Tongue (tissue), 2 donors: ENCODE results near the gene IPO8. TPM values are rescaled to one million over a fixed set of nuclear protein-coding genes. Genes with fewer than 3 reads are reported as not detected.
"Not testable (repeated sequence)": the region's sequence is repeated elsewhere in the genome, so short reads cannot be mapped to it uniquely, and the experiment has no call there.

Experiments used
- DNase-seq: peaks from one replicate; pipeline ENCODE4 v3.0.0-alpha.2; 2015
- total RNA-seq: library from RNA; depleted of rRNA; stranded (reverse); fragments of >200 nt; gene quantifications from one replicate; pipeline ENCODE4 v1.2.3, GENCODE V29; 2014

The IPO8 gene
- total RNA-seq, 1 donor from 2014 or later, result 35.2 TPM

DNA sequence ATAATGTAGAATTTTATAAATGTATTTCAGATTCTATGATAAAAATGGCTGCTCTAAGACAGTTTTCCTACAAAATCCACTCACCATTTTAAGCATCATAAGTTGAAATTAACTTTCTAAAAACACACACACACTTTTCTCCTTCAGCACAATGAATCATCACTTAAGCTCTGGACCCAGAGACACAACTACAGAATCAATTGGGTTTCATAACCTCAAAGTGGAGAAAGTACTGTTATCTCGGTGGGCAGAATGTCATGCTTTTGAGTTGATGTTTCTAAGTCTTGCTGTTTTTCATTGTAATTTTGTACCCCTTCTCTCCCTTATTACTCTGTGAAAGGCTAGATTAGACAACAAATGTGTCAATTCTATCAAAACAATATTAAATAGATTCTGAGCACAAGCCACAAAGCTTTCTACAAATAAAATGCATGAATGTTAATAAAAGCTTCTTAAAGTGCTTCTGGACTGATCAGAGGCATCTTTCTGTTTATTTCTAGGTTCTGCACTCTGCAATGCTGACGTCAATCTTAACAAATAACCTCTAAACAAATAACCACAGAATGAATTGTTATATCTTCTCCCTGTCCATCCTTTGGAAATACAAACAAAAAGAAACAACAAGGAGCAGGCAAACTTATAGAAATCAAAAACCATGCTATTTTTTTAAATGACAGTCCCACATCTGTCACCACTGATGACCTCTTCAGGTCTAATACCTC is 8.2 kb downstream of the IPO8 start:
- no peak for DNase-seq

DNA sequence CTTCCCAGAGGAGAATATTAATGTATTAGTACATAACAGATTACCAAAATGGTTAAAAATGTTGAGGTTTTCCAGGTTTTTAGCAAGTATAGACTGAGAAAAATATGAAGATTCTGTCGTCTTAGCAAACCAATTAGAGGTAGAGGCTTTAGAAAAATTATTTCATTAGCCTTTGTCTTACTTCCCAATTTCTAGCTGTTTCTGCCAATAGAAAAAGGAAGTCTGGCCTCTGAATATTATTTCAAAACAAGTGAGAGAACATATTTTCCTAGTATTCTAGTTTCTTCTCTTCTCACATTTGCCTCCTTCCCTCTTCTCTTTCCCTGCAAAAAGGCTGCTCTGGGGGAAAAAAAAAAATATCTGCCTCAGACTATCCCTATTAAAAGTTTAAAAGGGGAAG is 16.4 kb downstream of the IPO8 start:
- DNase-seq, result no peak

DNA sequence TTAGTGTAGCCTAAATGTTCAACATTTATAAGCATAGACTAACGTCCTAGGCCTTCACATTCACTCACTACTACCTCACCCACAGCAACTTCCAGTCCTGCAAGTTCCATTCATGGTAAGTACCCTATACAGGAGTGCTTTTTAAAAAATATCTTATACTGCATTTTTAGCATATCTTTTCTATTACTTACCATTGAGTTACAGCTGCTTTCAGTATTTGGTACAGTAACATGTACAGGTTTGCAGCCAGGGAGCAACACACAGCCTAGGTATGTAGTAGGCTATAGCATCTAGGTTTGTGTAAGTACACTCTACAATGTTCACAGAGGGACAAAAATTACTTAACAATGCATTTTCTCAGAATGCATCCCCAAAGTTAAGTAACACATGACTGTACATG is 17.4 kb downstream of the IPO8 start:
- DNase-seq, result no peak

DNA sequence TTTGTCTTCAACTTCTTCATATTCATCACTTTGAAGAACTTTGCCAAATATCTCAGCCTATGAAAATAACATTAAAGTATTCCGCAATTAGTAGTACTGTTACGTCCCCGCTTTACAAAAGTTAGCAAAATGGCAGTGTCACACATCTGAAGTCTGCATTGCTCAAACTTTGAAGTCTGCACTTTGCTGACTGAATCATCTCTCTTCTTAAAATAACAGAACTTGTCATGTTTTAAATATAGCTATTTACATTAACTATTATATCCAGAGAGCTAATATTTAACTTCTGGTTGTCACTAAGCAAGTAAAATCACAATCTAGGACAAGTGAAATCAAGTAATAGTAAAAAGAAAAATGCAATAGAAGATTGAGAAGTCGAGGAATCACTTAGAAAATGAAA is 34.5 kb downstream of the IPO8 start:
- DNase-seq, result no peak

DNA sequence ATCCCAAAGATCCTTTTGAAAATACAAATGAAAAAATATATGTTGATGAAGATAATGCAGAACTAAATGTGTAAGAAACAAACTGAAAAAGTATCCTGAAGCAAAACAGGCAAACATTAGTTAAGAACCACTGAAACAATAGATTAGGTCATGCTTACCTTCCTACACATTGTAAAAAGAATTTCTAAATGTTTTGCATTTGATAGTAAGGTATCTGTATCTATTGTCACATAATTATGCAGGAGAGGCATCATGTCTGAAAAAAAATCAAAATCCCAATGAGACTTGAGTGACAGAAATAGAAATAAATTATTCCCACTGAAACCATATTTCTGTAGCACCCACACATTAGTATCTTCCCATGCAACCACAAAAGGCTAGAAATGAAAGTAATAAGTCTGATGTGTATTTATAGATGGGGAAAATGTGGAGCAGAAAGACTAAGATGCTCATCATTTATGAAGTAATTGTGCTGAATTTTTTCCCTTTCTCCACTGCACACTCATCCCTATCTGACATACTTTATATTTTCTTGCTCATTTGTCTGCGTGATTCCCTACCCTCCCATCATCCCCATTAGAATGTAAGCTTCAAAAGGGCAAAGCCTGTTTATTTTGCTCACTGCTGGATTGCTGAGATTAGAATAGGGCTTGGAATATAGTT is 43.5 kb downstream of the IPO8 start:
- no peak for DNase-seq

DNA sequence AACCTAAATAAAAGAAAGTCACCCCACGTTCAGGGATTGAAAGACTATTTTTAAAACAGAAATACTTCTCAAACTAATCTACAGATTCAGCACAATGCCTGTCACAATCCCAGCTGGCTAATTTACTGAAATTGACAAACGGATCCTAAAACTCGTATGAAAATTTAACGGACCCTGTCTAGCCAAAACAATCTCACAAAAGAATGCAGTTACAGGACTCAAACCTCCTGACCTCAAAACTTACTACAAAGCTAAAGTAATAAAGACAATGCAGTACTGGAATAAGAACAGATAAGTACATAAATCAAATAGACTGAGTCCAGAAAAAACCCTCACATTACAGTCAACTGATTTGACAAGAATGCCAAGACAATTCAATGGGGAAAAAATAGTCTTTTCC is 48.8 kb downstream of the IPO8 start:
- no peak for DNase-seq

DNA sequence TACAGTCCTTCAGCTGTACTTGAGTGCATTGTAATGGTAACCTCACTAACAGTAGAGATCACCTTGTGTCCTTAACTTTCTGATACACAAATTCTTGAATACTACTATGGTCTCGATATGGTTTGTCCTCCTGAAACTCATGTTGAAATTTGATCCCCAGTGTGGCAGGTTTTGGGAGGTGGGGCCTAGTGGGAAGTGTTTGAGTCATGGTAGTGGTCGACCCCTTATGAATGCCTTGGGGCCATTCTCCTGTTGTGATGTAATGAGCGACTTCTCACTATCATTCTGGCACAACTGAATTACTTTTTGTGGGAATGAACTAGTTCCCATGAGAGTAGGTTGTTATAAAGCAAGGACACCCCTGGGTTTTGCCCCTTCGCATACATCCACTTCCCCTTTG is 52.3 kb downstream of the IPO8 start:
- no peak for DNase-seq

DNA sequence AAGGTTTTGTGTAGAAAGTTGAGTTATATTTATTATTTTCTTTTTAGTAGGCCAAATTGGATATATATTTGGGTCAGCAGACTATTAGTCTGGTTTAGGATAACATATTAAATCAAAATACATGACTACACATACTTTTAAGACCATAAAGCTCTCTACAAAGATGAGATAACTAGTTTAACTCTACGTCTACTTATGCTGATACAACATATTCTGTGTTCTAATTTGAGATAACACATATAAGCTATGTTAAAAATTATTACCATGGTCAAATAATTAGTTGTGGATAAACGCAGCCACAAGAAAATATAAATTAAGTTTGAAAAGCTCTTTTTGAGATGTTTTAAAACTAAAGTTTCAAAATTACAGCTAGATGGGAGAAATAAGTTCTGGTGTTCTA is 55.3 kb downstream of the IPO8 start:
- DNase-seq, result no peak

DNA sequence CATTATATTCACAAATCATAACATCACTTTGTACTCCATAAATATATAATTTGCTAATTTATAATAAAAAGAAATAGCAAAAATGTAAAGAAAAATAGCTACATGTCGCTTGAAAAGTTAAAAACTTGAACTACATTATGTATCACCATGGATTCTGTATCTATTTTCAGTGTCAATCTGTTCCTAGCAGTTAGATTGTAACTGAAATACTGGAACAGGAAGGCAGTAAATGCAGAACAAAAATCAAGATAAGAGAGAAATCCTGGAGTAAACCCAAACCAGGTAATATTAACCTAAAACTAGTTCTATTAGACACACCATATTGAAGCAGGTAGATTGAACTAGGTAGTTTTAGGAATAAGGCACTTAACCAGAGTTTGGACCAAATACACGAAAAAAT is 60.3 kb downstream of the IPO8 start:
- DNase-seq, result no peak

DNA sequence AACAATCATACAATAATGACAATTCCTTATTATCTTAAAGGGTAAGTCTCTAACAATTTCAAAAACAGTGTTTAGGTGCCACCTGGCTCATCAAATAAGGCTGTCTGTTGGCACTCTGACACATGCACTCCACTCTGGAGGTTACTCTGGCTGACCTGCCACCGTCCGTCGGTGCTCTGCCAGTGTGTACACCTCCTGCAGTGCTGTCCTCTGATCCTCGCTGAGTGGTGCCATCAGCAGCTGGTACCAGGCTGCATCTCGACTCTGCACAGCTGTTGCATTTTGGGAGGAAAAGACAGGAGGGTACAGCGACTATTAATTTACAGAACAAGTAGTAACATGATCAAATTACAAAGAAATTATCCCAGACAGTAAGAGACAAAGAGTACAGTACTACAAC is 63.9 kb downstream of the IPO8 start:
- DNase-seq, result peak; percentile 70

DNA sequence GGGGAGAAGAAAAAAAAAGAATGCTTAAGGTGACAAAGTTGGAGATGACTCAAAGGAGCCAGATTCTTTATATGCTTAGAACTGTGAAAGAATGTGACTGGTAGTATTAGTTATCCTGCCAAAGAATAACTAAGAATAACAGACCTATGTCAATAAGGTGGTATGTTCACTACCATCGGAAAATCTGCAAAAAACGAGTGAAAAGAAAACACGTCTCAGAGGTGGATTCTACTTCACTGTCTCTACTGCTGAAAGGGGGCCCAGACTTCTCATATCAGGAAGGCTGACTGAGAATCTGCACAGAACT is 64.7 kb downstream of the IPO8 start:
- DNase-seq, result no peak

DNA sequence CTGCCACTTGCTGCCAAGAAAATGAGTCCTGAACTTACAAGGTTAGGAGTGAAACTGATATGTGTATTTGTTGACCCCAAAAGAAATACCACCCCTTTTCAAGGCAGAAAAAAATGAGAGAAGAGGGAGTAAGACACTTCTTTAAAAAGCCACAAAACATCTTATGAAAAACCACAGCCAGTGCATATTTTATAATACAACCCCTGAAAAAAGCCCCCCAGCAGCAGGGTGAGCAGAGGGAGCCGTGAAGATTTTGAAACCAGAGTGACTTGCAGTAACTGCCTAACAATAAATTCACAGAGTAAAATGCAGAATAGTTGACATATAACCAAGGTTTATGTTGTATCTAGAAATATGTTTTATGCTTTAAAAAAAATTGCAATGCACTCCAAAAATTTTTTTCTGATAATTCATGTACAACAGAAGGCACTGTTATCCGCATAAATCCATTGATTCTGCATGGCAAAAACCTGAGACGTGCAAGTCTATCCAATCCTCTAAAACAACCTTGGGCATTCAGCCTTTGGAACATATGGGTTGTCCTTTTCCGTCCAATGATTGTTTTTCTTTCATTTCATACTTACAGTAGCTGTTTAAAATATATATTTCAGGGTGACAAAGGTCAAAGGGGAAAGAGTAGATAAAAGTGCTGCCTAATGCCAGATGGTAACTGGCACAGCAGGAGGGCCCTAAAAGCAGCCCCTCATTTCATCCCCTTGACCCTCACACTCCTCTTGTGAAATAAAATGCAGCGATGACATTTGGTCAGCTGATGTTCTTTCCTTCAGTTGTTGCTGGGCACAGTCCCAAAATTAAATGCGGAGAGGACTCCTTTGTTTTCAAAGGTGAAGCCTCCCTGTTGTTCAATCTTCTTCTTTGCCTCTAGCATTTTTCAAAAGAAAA is 65.3 kb downstream of the IPO8 start:
- peak; percentile 47 for DNase-seq

DNA sequence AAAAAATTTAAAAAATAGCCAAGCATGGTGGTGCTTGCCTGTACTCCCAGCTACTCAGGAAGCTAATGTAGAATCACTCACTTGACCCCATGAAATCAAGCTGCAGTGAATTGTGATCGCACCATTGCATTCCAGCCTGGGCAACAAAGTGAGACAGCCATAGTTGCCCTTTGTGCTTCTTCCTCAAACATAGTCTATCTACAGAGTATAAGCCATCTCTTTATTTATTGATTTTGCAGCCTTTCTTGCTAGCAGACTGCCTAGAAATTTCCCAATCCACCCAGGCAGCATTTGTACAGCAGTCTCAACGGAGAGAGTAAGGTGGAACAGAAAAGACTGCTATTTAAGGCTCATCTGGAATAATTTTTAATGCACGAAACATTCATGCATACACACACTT is 68.8 kb downstream of the IPO8 start:
- DNase-seq, result no peak

DNA sequence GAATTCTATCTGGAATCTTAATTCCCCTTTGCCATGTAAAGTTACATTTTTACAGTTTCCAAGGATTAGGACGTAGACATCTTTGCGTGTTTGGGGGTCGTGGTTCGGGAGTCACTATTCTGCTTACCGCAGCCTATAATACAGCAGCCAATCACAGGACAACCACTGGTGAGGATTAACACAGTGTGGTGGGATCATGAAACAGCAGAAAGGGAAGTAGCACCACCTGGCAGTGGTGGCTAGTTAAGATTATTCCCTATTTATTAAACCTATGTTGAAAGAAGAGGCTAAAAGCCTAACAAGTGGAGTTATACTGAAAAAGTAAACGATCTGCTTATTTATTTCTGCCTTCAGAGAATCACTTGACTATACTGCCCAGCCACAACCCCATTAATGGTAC is 71.7 kb downstream of the IPO8 start:
- DNase-seq, result no peak

DNA sequence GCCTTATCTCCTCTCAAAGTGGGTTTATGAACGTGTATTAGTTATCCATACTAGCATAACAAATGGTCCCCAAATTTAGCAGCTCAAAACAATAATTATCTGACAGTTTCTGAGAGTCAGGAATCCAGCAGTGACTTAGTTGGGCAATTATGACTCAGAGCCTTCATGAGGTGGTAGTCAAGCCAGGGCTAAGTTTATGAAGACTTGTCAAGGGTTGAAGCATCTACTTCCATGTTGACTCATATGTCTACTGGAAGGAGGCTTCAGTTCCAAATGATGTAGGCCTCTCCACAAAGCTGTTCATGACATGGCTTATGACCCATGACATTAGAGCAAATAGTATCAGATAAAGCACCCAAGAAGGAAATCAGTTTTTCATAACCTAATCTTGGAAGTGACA is 73.2 kb downstream of the IPO8 start:
- DNase-seq, result no peak

DNA sequence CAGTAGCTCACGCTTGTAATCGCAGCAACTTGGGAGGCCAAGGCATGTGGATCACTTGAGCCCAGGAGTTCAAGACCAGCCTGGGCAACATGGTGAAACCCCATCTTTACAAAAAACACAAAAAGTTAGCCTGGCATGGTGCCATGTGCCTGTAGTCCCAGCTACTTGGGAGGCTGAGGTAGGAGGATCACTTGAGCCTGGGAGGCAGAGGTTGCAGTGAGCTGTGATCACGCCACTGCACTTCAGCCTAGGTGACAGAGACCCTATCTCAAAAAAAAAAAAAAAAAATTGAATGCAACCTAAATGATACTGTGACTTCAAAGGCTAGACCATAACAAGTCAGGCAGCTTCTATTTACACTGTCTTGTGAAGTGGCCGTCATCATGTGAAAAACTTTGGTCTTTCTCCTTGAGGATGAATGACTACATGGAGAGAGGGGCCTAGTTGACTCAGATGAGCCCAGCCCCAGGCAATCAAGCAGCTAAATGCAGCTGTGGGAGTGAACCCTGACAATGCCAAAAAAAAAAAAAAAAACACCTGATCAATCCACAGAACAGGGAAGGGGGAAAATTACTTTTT is 73.9 kb downstream of the IPO8 start:
- not testable (repeated sequence) for DNase-seq

DNA sequence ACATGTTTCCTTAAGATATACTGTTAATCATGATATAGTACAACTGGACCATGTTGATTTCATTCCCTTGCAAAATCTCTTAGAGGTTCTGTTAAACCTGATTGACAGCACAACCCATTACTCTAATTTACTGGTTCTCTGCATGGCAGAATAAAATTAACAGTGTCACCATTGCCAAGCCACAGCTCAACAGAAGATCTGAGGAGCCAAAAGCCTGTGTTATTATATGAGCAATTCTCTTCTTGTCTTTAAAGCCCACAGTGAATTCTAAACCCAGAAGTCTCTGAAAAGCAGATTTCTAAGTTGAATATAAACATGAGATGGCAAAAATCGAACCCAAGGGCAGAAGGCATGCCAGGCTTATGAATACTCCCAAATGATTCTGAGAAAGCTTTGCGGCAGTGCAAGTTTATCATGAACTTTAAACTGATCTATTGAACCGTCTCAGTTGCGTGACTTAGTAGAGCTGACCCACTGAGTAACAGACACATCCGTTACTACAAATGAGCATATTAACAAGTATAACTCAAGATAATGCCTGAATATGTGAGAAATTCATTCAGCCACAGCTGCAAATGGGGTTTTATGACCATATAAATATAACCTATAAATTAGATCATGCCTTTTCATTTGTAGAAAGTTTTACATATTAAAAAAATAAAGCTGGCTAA is 78.2 kb downstream of the IPO8 start:
- DNase-seq, result no peak

DNA sequence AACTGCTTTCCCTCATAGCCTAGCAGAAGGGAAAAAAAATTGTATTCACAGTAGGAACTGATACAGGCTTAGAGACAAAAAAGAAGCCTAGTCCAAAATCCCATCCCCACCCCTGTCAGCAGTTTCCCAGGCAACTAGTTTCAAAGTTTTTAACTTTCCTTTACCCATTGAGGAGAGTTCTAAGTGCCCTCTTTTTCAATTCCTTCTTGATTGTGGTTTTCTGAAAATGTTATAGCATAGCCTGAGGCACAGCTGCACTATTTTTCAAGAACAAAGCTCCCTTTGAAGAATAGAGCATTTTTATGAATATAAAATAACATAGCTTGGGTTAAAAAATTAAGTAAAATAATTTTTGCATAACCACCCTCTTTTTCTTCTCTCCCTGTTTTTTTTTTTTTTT is 81.6 kb downstream of the IPO8 start:
- no peak for DNase-seq

DNA sequence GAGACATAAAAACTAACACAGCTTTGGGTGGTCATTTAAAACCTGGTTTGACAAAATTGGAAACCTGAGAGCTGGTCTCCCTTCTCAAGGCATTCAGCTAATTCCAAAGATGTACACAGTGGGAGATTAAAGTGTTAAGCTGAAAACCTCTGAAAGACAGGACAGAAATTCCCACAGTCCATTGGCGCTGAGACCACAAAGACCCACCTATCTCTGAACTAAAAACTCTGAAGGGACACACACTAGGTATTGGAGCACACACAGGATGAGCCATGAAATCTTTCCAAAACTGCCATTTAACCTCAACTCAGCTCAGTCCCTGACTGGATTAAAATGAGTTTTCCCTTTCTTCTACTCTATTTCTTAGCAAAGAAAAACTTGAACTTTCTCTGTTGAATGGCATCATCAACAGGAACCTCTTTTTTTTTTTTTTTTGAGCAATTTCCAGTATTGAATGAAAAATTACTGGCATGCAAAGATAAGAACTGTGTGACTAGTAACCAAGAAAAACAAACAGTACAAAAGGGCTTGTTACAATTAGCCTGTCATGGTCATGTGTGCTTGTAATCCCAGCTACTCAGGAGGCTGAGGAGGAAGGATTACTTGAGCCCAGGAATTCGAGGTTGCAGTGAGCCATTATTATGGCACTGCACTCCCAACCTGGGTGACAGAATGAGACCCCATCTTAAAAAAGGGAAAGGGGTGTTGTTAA is 82.4 kb downstream of the IPO8 start:
- DNase-seq, result no peak

DNA sequence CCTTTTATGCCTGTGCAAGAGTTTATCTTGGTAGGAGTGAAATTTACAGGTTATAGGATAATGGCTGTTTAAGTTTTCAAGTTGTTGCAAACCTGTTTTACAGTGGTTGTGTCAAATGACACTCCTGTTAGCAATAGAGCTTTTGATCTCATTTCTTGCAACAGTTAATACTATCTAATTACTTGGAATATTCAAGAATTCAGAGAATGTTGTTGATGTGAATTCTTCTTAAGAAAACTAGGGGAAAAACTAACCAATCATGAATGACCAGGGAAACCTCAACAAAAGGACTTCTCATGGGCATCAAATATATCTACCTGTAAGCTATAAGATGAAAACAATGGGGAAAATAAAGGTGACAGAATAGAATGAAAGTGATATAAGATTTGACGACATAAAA is 85.0 kb downstream of the IPO8 start:
- DNase-seq, result no peak

DNA sequence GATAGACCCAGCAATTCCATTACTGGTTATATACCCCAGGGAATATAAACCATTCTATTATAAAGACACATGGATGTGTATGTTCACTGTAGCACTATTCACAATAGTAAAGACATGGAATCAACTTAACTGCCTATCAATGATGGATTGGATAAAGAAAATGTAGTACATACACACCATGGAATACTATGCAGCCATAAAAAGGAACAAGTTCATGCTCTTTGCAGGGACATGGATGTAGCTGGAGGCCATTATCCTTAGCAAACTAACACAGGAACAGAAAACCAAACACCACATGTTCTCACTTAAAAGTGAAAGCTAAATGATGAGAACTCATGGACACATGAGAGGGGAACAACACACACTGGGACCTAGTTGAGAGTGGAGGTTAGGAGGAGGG is 85.8 kb downstream of the IPO8 start:
- not testable (repeated sequence) for DNase-seq

DNA sequence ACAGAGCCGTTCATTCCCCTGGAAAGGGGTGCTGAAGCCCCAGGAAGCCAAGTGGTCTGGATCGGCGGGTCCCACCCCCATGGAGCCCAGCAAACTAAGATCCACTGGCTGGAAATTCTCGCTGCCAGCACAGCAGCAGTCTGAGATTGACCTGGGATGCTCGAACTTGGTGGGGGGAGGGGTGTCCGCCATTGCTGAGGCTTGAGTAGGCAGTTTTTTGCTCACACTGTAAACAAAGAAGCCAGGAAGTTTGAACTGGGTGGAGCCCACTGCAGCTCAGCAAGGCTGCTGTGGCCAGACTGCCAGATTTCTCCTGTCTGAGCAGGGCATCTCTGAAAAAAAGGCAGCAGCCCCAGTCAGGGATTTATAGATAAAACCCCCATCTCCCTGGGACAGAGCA is 91.4 kb downstream of the IPO8 start:
- DNase-seq, result not testable (repeated sequence)
